ENCODE data around the gene EME1.
"Not testable (repeated sequence)": the region's sequence is repeated elsewhere in the genome, so short reads cannot be mapped to it uniquely, and the experiment has no call there.

EME1 gene, protein sequence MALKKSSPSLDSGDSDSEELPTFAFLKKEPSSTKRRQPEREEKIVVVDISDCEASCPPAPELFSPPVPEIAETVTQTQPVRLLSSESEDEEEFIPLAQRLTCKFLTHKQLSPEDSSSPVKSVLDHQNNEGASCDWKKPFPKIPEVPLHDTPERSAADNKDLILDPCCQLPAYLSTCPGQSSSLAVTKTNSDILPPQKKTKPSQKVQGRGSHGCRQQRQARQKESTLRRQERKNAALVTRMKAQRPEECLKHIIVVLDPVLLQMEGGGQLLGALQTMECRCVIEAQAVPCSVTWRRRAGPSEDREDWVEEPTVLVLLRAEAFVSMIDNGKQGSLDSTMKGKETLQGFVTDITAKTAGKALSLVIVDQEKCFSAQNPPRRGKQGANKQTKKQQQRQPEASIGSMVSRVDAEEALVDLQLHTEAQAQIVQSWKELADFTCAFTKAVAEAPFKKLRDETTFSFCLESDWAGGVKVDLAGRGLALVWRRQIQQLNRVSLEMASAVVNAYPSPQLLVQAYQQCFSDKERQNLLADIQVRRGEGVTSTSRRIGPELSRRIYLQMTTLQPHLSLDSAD

DNA sequence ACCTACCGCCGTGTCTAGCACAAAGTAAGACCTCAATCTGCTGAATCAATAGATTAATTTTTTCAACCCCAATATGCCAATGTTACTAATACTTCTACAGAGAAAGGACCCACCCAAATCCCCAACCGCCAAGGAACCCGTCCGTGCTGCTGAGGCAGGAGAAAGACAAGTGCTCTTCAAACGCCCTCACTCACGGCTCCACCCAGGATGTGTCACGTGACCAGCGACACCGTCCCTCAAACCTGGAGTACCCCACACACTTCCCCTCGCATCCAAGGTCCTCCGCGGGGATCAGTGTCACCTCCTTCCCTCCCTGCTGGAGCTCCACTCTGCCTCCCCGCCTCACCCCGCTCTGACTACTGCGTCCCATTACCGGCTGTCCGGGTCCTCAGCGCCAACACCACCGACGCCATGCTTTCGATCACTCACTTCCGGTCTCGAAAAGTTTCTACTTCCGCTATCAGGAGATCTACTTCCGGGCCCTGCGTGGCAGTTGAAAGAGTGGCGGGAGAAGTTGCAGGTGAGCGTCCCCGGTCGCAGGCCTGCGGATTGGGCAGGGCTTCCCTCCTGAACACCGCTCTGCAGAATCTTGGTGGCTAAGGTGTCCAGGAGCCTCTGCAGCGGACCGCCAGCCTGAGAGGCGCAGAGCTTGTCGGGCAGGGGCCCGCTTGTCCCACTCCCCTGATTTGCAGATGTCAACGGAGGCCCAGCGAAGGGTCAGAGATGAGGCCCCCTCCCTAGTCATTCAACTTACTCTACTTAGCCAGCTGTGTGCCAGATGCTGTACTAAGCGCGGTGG, at the start of gene EME1, which contains the start of gene MRPL27:
Gene EME1, plus strand, starts transcription at position 472 of the 799 bp plus-strand sequence. CDS start 1,980 bp downstream, outside the sequence.
Gene MRPL27, minus strand, starts transcription at position 427 of the 799 bp plus-strand sequence. Its CDS starts 14 bp downstream, at position 413.
- DNase-seq (ENCODE audit: extremely low read depth in 1 of 2, low read depth in 1 of 2) = peak; percentile 65 to 77

DNA sequence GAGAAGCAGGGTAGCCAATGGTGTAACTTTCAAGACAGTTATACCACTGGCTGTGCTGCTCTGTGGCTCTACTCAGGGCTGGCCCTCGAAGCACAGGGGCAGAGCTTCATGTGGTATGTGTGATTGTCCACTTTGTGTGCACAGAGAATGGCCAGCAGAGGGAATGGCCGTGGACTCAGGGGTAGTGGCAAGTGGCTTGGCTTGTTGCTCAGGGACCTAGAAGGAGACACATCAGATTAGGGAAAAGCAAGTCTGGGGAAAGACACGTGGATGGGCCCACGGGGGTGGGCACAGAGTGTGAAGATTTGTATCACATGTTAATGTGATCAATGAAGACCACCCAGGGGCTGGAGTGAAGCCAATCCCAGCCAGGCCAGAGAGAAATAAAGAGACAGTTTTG, 47.1 kb upstream of the EME1 start:
- DNase-seq (ENCODE audit: extremely low read depth in 1 of 2, low read depth in 1 of 2) = no peak

DNA sequence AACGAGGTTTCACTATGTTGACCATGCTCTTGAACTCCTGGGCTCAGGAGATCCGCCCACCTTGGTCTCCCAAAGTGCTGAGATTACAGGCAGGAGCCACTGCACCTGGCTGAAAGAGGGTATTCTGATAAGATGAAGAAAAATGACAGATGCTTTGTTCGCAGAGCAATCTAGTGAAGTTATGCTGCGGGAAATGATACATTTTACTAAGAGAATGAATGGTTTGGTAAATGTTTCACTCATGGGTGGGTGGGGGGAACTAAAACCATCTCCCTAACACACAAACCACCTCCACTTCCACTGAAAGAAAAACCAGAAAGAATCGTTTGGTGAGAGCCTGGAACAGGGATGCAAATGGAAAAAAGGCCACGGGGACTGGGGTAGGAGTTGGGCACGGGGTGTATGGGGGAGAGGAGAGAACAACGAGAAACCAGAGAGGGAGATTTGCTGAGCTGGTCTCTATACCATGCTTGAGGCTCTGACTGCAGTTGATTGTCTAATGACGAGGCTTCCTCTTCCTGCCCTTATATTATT, 46.1 kb upstream of the EME1 start:
- no peak for DNase-seq (ENCODE audit: extremely low read depth in 1 of 2, low read depth in 1 of 2)

DNA sequence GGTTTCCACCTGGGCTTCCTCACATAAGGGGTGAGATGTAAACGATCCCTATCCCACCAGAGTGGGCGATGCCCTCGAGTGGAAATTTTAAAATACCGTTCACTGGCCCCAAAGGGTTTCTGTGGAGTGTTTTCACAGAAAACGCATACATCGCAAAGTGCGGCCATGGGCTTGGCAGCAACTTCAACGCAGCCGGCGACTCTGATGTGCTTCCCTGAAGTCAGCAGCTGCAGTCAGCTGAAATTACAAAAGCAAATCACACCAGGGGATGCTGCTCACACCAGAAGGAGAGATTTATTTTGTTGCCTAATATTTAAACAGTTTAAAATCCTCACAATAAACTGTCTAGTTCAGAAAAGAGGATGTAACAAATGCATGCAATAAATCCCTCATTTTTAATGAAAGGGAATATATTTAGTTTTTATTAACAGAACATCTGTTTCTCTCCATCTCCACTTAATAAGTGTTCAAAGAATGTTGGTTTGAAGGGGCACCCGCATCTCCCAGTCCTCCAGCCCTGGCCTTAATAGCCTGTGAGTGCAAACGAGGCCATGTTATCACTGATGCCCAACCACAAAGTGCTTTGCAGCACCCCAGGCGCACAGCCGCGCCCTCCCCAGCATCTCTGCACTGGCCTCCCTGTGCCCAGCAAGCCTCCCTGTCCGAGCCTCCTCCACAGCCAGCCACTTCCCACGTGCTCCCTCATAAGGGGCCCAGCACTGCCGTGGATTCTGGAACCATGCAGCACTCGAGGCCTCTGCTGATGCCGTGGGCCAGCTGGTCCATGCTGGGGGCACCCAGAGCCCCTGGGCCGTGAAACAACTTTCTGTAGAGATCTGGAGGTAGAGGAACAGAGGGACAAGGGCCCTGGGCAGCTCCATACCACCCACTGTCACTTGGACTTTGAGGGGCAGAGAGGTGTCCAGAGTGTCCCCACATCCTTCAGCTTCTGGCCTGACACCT, 44.4 kb upstream of the EME1 start:
- DNase-seq (ENCODE audit: extremely low read depth in 1 of 2, low read depth in 1 of 2) = no peak

DNA sequence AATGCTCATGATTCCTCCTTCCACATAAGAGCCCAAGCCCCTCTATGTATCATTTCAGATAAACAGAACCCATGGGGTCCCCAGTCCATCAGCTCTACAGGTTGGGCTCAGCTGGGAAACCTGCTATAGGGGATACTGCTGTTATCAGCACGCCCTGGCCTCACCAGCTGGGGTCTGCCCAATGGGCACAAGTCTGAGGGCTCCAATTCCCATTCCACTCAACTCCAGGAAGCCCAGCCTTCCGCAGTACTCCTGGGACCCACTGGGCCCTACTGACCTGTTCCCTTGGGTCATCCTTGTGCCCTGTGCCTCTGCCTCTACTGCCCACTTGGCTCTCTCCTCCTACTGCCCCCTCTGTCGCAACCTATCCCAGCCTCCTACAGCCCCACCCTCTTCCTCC, 43.3 kb upstream of the EME1 start:
- no peak for DNase-seq (ENCODE audit: extremely low read depth in 1 of 2, low read depth in 1 of 2)

DNA sequence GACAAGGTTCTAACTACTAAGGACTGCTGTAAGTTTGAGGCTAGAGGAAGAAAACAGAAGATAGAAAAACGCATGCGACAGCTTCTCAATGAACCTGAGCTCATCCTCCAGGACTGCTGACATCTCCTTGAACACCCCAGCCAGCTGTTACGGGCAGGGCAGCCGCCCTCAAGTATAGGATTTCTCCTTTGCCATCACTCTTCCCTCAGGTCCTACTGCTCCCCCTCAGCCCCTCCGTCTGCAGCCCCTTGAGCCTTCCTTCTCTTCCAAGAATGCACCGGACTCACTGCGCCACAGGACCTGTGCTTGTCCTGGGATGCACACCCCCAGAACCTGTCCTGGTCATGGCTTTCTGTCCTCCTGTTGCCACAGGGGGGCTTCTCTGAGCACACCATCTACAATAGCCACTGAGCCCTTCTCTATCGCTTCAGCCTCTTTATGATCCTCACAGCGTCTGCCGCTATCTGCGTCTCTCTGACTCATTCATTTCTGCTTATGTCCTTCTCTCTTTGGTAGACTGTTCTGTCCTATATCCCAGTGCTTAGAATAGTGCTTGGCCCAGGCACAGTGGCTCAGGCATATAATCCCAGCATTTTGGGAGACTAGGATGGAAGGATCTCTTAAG, 42.8 kb upstream of the EME1 start:
- DNase-seq (ENCODE audit: extremely low read depth in 1 of 2, low read depth in 1 of 2) = no peak

DNA sequence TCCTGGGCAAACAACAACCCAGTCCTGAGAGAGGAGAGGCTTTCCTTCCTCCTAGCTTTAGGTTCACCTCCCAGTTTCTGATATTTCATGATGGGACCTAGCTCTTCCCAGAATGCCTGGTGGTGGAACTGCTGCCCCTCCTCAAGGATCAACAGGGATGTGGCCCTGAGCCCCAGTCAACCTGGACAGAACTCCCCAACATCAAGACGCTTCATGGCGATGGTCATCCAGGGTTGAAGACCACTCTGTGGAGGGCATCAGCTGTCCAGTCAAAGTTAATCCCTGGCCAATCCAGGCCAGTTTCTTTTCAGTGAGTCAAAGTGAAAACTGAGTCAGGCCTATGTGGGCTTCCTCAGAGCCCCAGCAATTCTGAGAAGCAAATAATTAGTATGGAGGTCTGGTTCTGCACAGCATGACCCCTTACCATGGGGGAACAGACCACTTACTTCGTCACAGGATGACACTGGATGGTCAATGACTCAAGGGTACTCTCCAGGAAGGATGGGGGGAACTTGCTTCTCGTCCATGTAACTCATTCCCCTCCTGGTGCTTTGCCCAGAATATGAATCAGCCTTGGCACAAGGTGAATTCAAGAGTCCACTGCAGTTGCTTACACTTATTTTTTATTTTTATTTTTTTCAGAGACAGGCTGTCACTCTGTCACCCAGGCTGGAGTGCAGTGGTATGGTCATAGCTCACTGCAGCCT, 41.8 kb upstream of the EME1 start:
- peak in 1 of 2 donors; percentile 55 for DNase-seq (ENCODE audit: extremely low read depth in 1 of 2, low read depth in 1 of 2)

DNA sequence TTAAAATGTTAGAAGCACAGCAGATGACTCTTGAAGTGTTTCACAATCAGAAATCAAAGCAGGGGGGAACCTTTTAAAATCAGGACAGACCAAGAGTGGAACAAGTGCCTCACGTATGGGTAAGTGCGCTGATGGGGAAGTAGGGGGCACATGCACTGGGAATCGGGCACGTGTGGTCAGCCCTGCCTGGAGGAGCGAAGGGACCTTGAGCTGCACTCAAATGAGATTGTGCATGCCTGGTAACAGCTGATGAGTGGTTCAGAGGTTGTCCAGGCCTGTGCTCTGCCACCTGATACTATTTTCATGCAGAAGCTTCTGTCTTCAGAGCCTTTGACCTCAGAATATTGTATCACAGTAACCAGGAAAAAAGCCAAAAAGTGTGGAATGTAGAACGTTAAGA, 40.8 kb upstream of the EME1 start:
- no peak for DNase-seq (ENCODE audit: extremely low read depth in 1 of 2, low read depth in 1 of 2)

DNA sequence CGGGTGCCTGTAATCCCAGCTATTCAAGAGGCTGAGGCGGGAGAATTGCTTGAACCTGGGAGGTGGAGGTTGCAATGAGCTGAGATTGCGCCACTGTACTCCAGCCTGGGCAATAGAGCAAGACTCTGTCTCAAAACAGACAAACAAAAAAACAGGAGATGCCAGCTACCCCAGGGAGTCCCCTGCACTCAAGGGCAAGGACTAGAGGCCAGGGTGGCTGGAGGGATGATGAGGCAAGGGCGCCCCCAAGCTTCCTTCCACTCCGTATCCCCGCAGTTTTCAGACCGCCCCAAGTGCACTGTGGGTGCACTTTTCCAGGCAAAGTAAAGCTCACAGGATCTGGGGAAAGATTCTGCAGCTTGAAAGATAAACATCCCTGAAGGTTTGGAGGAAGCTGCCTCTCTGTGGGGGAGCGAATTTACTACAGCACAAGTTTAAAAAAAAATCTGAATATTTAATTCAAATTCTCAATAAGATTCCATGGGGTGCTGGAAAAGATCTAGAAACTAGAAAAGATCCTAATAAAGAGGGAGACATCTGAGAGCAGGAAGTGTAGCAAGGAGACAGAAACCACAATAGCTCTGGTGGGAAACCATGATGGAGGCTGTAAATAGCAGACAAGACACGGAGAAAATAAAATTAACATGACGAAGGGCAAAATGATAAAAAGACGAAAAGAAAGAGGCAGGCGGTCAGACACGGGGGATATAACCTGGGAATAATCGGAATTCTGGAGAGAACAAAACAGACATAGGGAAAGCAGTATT, 39.6 kb upstream of the EME1 start:
- DNase-seq (ENCODE audit: extremely low read depth in 1 of 2, low read depth in 1 of 2) = not testable (repeated sequence)

DNA sequence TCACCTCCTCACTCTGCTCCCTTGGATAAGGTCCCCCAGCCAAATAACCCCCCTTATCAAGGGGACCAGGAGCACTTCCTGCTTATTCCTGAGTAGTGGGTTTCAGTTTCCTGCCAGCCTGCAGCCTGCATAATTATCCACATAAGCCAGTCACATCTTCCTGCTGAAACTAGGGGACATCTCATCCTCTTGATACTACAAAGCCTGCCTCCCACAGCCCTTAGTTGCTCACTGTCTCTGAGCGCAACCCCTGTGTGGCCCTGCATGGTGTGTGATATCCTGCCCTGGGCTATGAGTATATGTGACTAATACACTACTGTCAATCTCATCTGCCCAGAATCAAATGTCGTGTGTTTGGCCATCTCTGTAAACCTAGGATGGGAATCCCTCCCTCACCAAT, 35.1 kb upstream of the EME1 start:
- DNase-seq (ENCODE audit: extremely low read depth in 1 of 2, low read depth in 1 of 2) = no peak

DNA sequence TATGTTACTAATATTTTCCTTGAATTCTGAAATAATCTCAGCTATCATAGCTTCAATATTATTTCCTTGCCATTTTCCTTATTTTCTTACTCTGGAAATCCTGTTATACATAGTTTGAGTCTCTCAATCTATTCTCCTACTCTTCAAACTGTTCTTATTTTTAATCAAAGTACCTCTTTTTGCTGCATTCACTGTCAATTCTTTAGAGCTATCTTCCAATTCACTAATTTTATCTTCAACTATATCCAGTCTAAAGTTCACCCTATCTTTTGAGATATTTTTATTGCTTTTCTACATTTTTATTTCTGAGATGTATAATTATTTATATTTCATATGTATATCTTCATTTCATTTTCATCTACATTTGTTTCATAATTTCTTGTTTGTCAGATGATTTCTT, 34.4 kb upstream of the EME1 start:
- DNase-seq (ENCODE audit: extremely low read depth in 1 of 2, low read depth in 1 of 2) = no peak

DNA sequence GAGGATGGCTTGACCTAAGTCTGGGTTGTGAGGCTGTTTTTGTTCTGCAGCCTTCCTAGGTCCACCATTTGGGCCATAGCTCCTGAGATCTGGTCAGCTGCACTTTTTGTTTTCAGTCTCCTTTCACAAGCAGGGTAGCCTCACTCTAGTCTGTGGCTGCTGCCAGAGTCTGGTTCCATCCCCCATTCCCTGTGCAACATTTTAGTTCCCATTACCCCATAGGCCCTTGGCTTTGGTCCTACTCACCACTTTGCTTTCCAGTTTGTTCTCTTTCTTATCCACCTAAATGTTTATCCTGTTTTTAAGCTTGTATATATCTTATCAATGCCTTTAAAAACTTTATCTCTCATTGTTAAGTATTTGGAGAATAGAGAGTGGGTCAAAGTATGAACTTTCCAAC, 33.6 kb upstream of the EME1 start:
- DNase-seq (ENCODE audit: extremely low read depth in 1 of 2, low read depth in 1 of 2) = no peak

DNA sequence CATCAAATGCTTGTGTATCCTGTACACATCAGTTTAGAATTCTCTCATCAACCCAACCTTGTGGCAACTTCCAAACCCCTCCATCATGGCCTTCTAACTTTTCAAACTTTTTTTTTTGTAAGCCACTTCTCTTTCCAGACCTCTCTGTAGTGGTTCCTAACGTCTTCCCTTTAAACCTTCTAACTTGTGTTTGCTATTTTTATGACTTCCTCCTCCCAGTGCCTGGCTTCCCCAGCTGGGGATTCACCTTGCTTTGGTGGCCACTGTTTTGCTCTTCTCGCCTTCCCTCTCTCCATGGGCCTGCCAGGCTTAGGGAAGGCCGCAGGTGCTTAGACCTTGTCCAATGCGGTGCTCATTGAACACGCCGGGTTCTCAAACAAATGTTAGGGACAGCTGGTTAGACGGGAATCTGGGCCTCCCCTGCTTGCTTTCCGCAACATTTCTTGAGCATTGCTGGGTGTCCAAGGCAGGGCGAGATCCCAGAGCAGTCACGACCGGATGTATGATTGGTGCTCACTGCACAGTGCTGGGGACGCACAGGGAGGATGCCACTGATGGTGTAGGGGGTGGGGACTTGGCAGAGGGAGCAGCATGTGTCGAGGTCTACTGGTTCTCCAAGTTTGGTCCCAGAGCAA, 28.2 kb upstream of the EME1 start:
- no peak for DNase-seq (ENCODE audit: extremely low read depth in 1 of 2, low read depth in 1 of 2)

DNA sequence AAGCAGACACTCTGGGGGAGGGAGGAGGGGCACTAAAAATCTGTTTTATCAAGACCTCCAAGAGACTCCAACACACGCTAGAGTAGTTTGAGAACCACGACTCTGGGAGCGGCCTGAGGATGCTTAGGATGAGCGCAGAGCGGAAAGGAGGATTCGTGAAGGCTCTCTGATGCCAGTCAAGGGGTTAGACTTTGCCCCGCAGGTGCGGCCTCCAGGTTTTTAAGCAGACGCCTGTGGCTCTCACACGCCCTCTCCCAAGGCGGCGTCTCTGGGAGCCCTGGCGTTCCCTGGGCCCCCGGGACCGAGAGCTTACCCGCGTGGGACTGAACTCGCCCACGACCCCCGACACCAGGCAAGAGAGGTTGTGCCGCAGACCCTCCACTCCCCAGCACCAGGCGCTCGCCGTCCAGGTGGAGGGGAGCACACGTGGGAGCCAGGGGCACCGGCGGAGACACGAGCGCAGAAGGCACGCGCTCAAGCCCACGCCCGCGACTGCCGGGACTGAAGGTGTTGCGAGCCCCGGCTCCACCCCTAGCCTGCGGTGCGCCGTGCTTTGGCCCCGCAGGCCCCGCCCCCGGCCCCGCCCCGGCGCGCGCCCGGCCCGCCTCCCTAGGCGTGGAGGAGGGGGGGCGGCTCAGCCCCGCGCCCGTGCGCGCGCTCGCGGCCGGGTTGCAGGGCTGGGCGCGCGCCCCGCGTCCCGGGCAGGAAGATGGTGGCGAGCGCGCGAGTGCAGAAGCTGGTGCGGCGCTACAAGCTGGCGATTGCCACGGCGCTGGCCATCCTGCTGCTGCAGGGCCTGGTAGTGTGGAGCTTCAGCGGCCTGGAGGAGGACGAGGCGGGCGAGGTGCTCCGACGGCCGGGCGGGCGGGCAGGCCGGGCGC, 27.4 kb upstream of the EME1 start, which contains the start of gene XYLT2:
Gene XYLT2, plus strand, starts transcription at position 695 of the 881 bp plus-strand sequence. Its CDS starts 15 bp downstream, at position 710.
- DNase-seq (ENCODE audit: extremely low read depth in 1 of 2, low read depth in 1 of 2) = peak; percentile 79 to 81

DNA sequence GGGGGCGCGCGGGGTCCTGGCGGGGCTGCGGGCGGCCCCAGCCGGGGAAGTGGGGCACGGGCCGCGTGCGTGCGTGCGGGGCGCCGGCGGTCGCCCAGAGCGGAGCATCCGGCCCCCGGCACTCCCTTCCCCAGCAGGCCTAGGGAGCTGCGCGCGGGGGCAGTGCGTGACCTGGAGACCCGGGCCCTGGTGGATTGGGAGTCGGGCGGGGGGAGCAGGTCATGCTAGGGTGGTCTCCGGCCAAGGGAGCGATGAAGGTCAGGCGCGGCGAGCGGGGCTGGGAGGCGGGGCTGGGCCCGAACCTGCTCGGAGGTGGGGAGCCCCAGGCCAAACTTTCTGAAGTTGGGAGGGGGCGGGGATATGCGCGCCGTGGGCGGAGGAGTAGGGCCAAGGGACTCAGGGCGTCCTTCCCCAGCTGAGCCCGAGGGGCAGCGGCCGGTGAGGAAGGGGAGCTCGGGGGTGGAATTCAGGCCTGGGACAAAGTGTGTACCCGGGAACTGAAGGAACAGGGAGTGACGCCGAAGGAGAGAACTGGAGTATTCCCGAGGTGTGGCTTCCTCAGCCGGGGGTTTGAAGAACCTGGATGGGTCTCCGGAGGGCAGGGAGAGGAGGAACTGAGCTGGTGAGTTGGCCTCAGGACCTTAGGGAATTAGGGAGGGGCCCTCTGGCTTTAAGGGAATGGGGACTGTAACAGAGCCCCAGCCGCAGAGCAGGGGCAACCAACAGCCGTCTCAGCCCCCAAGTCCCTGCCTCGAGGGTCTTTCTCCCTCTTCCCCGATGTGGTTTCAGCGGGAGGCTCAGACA, 26.5 kb upstream of the EME1 start:
- no peak for DNase-seq (ENCODE audit: extremely low read depth in 1 of 2, low read depth in 1 of 2)
